Measurements from ENCODE around the gene DNAJA1.
"Not testable (repeated sequence)": the region's sequence is repeated elsewhere in the genome, so short reads cannot be mapped to it uniquely, and the experiment has no call there.

DNA sequence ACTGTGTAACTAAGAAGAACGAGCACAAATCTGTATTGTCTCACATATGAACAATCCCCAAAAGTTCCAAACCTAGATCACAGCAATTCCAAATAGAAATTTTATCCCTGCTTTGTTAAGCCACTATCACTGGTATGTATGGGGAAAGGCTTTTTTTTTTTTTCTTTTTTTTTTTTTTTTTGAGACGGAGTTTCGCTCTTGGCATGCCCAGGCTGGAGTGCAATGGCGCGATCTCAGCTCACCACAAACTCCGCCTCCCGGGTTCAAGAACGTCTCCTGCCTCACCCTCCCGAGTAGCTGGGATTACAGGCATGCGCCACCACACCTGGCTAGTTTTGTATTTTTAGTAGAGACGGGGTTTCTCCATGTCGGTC lies 24.4 kb upstream of the DNAJA1 start:
- TF ChIP-seq EP300, POLR2A, POLR2AphosphoS5 (IDR thresholded peaks at IDR 0.05): not testable (repeated sequence)
- TF ChIP-seq, protein P1, sequence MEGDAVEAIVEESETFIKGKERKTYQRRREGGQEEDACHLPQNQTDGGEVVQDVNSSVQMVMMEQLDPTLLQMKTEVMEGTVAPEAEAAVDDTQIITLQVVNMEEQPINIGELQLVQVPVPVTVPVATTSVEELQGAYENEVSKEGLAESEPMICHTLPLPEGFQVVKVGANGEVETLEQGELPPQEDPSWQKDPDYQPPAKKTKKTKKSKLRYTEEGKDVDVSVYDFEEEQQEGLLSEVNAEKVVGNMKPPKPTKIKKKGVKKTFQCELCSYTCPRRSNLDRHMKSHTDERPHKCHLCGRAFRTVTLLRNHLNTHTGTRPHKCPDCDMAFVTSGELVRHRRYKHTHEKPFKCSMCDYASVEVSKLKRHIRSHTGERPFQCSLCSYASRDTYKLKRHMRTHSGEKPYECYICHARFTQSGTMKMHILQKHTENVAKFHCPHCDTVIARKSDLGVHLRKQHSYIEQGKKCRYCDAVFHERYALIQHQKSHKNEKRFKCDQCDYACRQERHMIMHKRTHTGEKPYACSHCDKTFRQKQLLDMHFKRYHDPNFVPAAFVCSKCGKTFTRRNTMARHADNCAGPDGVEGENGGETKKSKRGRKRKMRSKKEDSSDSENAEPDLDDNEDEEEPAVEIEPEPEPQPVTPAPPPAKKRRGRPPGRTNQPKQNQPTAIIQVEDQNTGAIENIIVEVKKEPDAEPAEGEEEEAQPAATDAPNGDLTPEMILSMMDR (IDR thresholded peaks at IDR 0.05): not testable (repeated sequence)

Measured in upper lobe of left lung (tissue), 4 donors.